ENCODE data around the gene BTRC.

- TF ChIP-seq, protein P1, sequence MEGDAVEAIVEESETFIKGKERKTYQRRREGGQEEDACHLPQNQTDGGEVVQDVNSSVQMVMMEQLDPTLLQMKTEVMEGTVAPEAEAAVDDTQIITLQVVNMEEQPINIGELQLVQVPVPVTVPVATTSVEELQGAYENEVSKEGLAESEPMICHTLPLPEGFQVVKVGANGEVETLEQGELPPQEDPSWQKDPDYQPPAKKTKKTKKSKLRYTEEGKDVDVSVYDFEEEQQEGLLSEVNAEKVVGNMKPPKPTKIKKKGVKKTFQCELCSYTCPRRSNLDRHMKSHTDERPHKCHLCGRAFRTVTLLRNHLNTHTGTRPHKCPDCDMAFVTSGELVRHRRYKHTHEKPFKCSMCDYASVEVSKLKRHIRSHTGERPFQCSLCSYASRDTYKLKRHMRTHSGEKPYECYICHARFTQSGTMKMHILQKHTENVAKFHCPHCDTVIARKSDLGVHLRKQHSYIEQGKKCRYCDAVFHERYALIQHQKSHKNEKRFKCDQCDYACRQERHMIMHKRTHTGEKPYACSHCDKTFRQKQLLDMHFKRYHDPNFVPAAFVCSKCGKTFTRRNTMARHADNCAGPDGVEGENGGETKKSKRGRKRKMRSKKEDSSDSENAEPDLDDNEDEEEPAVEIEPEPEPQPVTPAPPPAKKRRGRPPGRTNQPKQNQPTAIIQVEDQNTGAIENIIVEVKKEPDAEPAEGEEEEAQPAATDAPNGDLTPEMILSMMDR (IDR thresholded peaks at IDR 0.05), result no peak
- no peak for TF ChIP-seq POLR2A (IDR thresholded peaks at IDR 0.05)
These were observed 82.3 kb downstream of the BTRC start for GRCh38 chr10:101436302-101436701.

All from lower leg skin (tissue), 3 donors.